Thymus (tissue), 14 donors: ENCODE results near the gene SIGLEC10. TPM values are rescaled to one million over a fixed set of nuclear protein-coding genes. Genes with fewer than 3 reads are reported as not detected.
"Not testable (repeated sequence)": the region's sequence is repeated elsewhere in the genome, so short reads cannot be mapped to it uniquely, and the experiment has no call there.

Experiments
- DNase-seq, 9 donors: peaks; one replicate each; pipeline ENCODE4 v3.0.0-alpha.2; 2013; ENCODE audit warnings: low spot score in 9 of 9, low read depth in 6 of 9, missing footprints in 1 of 9
- H3K27ac ChIP-seq, 2 donors: one replicate each; pipeline ENCODE4 v1.5.1; 2013; ENCODE audit warnings: control low read depth in 1 of 2, low read depth in 1 of 2, low read length in 1 of 2, mild to moderate bottlenecking in 1 of 2, moderate library complexity in 1 of 2
- H3K27me3 ChIP-seq, 2 donors: one replicate each; pipeline ENCODE4 v1.5.1; 2013; ENCODE audit warnings: low read length in 1 of 2; ENCODE audit not compliant: control insufficient read depth in 2 of 2, insufficient read depth in 1 of 2
- H3K36me3 ChIP-seq, 2 donors: one replicate each; pipeline ENCODE4 v1.5.1; 2013; ENCODE audit warnings: low read length in 1 of 2, mild to moderate bottlenecking in 1 of 2, moderate library complexity in 1 of 2; ENCODE audit not compliant: control insufficient read depth in 2 of 2, insufficient read depth in 2 of 2
- H3K4me1 ChIP-seq, 2 donors: one replicate each; pipeline ENCODE4 v1.5.1; 2013; ENCODE audit warnings: low read length in 2 of 2; ENCODE audit not compliant: control insufficient read depth in 2 of 2, insufficient read depth in 2 of 2
- H3K4me3 ChIP-seq, 2 donors: one replicate each; pipeline ENCODE4 v1.5.1; 2013; ENCODE audit warnings: low read length in 2 of 2, control low read depth in 1 of 2, mild to moderate bottlenecking in 1 of 2
- H3K9me3 ChIP-seq, 2 donors: one replicate each; pipeline ENCODE4 v1.5.1; 2013; ENCODE audit warnings: low read length in 1 of 2, mild to moderate bottlenecking in 1 of 2; ENCODE audit not compliant: control insufficient read depth in 2 of 2, insufficient read depth in 1 of 2
- WGBS: extraction: QIAGEN DNeasy Blood & Tissue Kit; methylation state at CpG from one replicate; pipeline ENCODE4 v1.1.7; 2013; 5-methylcytosine and 5-hydroxymethylcytosine counted together
- long read RNA-seq, 10 donors: transcript quantifications; one replicate each; lab custom pipeline, GENCODE V29; 2026
- polyA plus RNA-seq: library from polyadenylated mRNA; stranded (reverse); fragments of 200-250 nt; gene quantifications from one replicate; pipeline ENCODE4 v1.2.3, GENCODE V29; 2013
- total RNA-seq: library from RNA; stranded (reverse); fragments of 120-200 nt; gene quantifications from one replicate; pipeline ENCODE4 v1.2.4, GENCODE V29; 2013
- donor health status: healthy.

The SIGLEC10 gene
- 7.6 TPM for total RNA-seq
- 19.0 TPM for polyA plus RNA-seq
- long read RNA-seq, donor 1 = 0 reads
- long read RNA-seq, donor 2 = 0 reads
- long read RNA-seq, donor 3, partial matches to known transcripts = 0 of 2 reads
- long read RNA-seq, donor 3, other reads (novel, unspliced or antisense) = 0 of 2 reads
- long read RNA-seq, donor 4 = 0 reads
- long read RNA-seq, donor 5, partial matches to known transcripts = 0 of 2 reads
- long read RNA-seq, donor 5, other reads (novel, unspliced or antisense) = 0 of 2 reads
- long read RNA-seq, donor 6 = 0 reads
- long read RNA-seq, donor 7 = 0 reads
- long read RNA-seq, donor 8 = 0 reads
- long read RNA-seq, donor 9 = 0 reads
- long read RNA-seq, donor 10, partial matches to known transcripts = 0 of 2 reads
- long read RNA-seq, donor 10, other reads (novel, unspliced or antisense) = 0 of 2 reads

GRCh38 chr19:51417107-51417809 lies at the start of gene SIGLEC10:
TSS of gene SIGLEC10 (minus strand) at chr19:51417642. CDS start at chr19:51417581, 61 bp downstream.
- peak in 1 of 9 donors; percentile 67 for DNase-seq
- WGBS = 25% methylated on average over 21 of the region's 21 CpGs
- peaks cover 0 to 7% of the 10 kb centered on the region in 2 donors for H3K4me1 ChIP-seq
- peaks cover 10 to 21% of the 10 kb centered on the region in 2 donors for H3K27me3 ChIP-seq
- no peaks in the 10 kb centered on the region for H3K9me3 ChIP-seq
- peak within 1 kb of the TSS in 1 of 2 donors; percentile 26 for H3K4me3 ChIP-seq
- no peaks in the 10 kb centered on the region for H3K36me3 ChIP-seq
- peak within 1 kb of the TSS in 1 of 2 donors; percentile 51 for H3K27ac ChIP-seq

DNA sequence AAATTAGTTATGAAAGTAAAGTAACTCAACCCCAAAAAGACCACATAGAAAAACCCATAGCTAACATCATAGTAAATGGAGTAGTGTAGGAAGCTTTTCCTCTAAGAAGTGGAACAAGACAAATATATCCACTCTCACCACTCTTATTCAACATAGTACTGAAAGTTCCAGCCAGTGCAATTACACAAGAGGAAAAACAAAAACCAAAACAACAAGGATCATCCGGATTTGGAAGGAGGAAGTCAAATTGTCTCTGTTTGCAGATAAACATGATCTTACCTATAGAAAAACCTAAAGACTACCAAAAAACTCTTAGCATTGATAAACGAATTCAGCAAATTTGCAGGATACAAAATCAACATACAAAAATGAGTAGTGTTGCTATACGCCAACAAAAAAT lies 49.3 kb upstream of the SIGLEC10 start:
- H3K4me3 ChIP-seq = no peak overlapping the region
- H3K36me3 ChIP-seq = no peaks in the 10 kb centered on the region
- 65% methylated on average over 3 of the region's 3 CpGs for WGBS
- peaks cover 2 to 19% of the 10 kb centered on the region in 2 donors for H3K27me3 ChIP-seq
- DNase-seq = no peak
- no peaks in the 10 kb centered on the region for H3K9me3 ChIP-seq
- H3K27ac ChIP-seq = no peak overlapping the region
- H3K4me1 ChIP-seq = peaks cover 0 to 4% of the 10 kb centered on the region in 2 donors

DNA sequence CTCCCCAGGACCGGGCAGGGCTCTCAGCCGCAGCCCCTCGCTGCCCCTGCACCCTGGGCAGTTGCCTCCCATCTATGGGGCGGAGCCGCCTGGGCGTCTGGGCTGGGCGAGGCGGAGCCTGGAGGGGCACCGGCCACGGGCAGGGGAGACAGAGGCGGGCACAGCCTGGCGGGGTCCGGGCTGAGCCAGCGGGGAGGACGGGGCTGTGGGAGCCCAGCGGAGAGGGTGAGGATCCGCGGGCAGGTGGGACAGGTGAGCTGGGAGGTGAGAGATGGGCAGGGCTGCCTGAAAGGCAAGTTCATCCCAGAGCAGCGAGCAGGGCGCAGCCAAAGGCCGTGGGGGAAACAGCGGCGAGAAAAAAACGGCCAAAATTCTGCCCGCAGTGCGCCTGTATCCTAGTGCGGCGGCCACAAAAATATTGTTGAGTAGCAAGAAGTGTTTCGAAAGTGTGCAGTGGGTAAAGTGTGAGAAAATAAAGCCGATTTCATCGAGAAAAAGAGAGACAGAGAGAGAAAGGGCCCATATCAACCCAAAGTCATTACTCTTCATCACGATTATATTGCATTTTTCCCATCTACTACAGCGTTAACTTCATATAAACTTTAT lies 46.6 kb upstream of the SIGLEC10 start:
- DNase-seq, H3K9me3 ChIP-seq, H3K4me1 ChIP-seq, H3K27ac ChIP-seq, H3K4me3 ChIP-seq, H3K36me3 ChIP-seq: not testable (repeated sequence)
- WGBS = 29% methylated on average over 14 of the region's 33 CpGs
- peaks cover 2 to 21% of the 10 kb centered on the region in 2 donors for H3K27me3 ChIP-seq

DNA sequence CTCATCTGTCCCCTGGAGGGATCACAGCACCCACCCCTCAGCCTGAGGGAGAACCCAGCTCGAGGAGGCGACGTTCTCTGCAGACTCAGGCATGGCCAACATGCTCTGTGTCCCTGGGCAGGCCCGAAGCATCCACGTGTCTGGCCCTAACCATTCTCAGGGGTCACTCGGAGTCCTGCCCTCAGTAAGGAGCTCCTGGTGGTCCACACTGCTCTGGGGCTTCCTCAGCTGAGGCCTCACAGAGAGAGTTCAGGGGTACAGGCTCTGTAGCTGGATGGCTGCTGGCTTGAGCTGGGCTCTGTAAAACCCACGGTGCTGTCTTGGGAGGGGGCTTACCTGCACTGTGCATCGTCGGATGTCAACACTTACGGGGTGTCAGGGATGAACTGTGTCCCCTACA lies 45.2 kb upstream of the SIGLEC10 start:
- DNase-seq = no peak
- Histone ChIP-seq H3K27me3 (peaks cover 2 to 21% of the 10 kb centered on the region in 2 donors), H3K27ac (no peak overlapping the region), H3K4me1 (no peaks in the 10 kb centered on the region), H3K9me3 (no peaks in the 10 kb centered on the region), H3K4me3 (no peak overlapping the region), H3K36me3 (no peaks in the 10 kb centered on the region)
- WGBS = 91% methylated on average over 10 of the region's 10 CpGs

DNA sequence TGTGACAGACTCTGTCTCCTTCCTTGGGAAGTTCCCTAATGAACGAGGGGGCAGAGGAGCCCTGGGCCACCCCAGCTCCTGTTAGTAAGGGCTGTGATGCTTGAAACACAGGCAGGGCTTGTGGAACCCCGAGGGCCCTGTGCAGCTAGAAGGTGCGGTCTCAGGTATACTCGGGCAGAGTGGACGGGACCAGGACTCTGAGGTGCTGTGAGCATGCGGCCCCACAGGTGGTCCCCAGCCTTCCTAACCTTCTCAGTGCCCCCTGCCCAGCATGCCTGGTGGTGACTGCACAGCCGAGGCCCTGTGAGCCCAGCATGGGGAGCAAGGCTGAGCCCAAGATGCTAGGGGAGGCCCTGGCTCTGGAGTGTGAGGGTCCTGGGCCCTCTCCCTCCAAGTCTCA lies 44.8 kb upstream of the SIGLEC10 start:
- Histone ChIP-seq H3K4me3 (no peak overlapping the region), H3K4me1 (no peaks in the 10 kb centered on the region), H3K27ac (no peak overlapping the region), H3K9me3 (no peaks in the 10 kb centered on the region), H3K36me3 (no peaks in the 10 kb centered on the region), H3K27me3 (peaks cover 2 to 21% of the 10 kb centered on the region in 2 donors)
- 93% methylated on average over 7 of the region's 7 CpGs for WGBS
- no peak for DNase-seq

GRCh38 chr19:51461723-51462161 lies 44.3 kb upstream of the SIGLEC10 start:
- WGBS = 70% methylated on average over 8 of the region's 8 CpGs
- no peak overlapping the region for H3K27ac ChIP-seq
- no peaks in the 10 kb centered on the region for H3K36me3 ChIP-seq
- H3K4me1 ChIP-seq = no peaks in the 10 kb centered on the region
- H3K27me3 ChIP-seq = peaks cover 2 to 21% of the 10 kb centered on the region in 2 donors
- H3K4me3 ChIP-seq = no peak overlapping the region
- no peaks in the 10 kb centered on the region for H3K9me3 ChIP-seq
- DNase-seq = no peak

DNA sequence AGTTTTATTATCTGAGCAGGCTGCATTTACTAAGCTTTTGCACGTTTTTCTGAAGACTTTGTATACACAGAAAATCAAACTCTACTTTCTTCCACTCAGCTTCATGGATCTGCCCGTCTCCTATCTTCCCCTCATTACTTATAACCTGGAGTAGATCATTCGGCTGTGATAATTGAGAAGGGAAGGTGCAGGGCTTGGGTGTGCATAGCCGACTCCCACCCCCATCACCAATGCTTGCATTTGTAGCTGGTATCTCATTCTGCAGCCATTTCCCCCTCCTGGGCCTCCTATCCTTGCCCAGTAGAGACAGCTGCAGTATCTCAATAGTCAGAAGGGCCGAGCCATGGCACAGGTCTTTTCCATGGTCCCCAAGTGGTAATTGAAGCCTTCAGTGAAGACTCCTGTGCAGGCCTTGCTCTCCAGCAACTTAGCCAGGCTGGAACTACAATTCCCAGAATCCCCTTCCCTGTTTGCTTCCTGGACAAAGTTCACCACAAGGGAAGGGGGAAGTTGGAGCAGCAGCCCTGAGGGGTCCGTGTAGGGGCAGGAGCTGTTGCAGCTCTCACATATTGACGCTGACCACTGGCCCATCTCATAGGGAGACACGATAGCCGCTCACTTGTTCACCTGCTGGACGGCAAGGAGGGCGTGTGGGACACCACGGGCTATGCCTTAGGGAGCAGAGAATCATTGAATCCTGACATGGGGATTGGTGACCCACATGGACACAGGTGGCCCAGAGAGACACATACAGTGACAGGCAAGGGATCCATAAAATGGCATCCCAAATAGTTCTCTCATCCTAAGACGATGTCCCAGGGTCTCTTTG lies 42.9 kb upstream of the SIGLEC10 start:
- H3K36me3 ChIP-seq = no peaks in the 10 kb centered on the region
- H3K27ac ChIP-seq = no peak overlapping the region
- no peaks in the 10 kb centered on the region for H3K4me1 ChIP-seq
- peak in 2 of 9 donors; percentile 21 to 38 for DNase-seq
- no peak overlapping the region for H3K4me3 ChIP-seq
- 75% methylated on average over 13 of the region's 13 CpGs for WGBS
- H3K9me3 ChIP-seq = no peaks in the 10 kb centered on the region
- peaks cover 2 to 21% of the 10 kb centered on the region in 2 donors for H3K27me3 ChIP-seq

- no peak for DNase-seq
Observed at GRCh38 chr19:51458899-51459505, 41.6 kb upstream of the SIGLEC10 start.

More at GRCh38 chr19:51458899-51459505, 41.6 kb upstream of the SIGLEC10 start:
- Histone ChIP-seq H3K27ac (no peak overlapping the region), H3K4me1 (no peaks in the 10 kb centered on the region), H3K27me3 (peaks cover 2 to 16% of the 10 kb centered on the region in 2 donors), H3K4me3 (no peak overlapping the region), H3K9me3 (no peaks in the 10 kb centered on the region), H3K36me3 (no peaks in the 10 kb centered on the region)
- WGBS = 90% methylated on average over 14 of the region's 14 CpGs
